Measurements from ENCODE around the gene LGALS7.

GRCh38 chr19:38733493-38734175, 39.7 kb downstream of the LGALS7 start:
- no peak for TF ChIP-seq CREM (IDR thresholded peaks at IDR 0.05)
- TF ChIP-seq CREM (CRISPR knock-in tag; IDR thresholded peaks at IDR 0.05): no peak
- no peak for TF ChIP-seq HDAC2 (CRISPR knock-in tag; IDR thresholded peaks at IDR 0.05)
- no peak for TF ChIP-seq CEBPB (IDR thresholded peaks at IDR 0.05; ENCODE audit: borderline replicate concordance, low read depth, low read length)
- TF ChIP-seq NR2F2 (IDR thresholded peaks at IDR 0.05; ENCODE audit: borderline replicate concordance, low read depth): no peak
- TF ChIP-seq, protein P1, sequence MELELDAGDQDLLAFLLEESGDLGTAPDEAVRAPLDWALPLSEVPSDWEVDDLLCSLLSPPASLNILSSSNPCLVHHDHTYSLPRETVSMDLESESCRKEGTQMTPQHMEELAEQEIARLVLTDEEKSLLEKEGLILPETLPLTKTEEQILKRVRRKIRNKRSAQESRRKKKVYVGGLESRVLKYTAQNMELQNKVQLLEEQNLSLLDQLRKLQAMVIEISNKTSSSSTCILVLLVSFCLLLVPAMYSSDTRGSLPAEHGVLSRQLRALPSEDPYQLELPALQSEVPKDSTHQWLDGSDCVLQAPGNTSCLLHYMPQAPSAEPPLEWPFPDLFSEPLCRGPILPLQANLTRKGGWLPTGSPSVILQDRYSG (CRISPR knock-in tag; IDR thresholded peaks at IDR 0.05): no peak
- TF ChIP-seq, protein P2, sequence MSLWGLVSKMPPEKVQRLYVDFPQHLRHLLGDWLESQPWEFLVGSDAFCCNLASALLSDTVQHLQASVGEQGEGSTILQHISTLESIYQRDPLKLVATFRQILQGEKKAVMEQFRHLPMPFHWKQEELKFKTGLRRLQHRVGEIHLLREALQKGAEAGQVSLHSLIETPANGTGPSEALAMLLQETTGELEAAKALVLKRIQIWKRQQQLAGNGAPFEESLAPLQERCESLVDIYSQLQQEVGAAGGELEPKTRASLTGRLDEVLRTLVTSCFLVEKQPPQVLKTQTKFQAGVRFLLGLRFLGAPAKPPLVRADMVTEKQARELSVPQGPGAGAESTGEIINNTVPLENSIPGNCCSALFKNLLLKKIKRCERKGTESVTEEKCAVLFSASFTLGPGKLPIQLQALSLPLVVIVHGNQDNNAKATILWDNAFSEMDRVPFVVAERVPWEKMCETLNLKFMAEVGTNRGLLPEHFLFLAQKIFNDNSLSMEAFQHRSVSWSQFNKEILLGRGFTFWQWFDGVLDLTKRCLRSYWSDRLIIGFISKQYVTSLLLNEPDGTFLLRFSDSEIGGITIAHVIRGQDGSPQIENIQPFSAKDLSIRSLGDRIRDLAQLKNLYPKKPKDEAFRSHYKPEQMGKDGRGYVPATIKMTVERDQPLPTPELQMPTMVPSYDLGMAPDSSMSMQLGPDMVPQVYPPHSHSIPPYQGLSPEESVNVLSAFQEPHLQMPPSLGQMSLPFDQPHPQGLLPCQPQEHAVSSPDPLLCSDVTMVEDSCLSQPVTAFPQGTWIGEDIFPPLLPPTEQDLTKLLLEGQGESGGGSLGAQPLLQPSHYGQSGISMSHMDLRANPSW (CRISPR knock-in tag; IDR thresholded peaks at IDR 0.05; ENCODE audit: borderline replicate concordance): no peak
- TF ChIP-seq FOSL2 (CRISPR knock-in tag; IDR thresholded peaks at IDR 0.05): peak; percentile 11; the same call in 1 of the 2 replicates
- TF ChIP-seq CTCF (CRISPR knock-in tag; IDR thresholded peaks at IDR 0.05): no peak
- no peak for TF ChIP-seq ZNF263 (CRISPR knock-in tag; IDR thresholded peaks at IDR 0.05)
- peak; percentile 82 for TF ChIP-seq RBM22 (optimal IDR thresholded peaks at IDR 0.05; ENCODE audit: low read length)

Measured in HepG2 (cell line).